GM12878 (cell line): ENCODE measurements around the gene SENP7. TPM values are rescaled to one million over a fixed set of nuclear protein-coding genes. Genes with fewer than 3 reads are reported as not detected.

Source experiments
- ATAC-seq: fragments of 200-7000 bp; cut with Tn5 transposase; 3 replicates; pipeline ENCODE4 v1.9.1; 2020; ENCODE audit warnings: mild to moderate bottlenecking, moderate library complexity
- BruUV-seq: library from RNA; stranded (reverse); fragments of 400-500 nt; replicated peaks from 2 replicates; lab custom pipeline; 2021; lab: Mats Ljungman, UMichigan
- CTCF ChIA-PET: fragments of 300-600 bp; sonication (Branson Sonifier 250); formaldehyde crosslinking; extraction: SDS; loops from one replicate; lab custom pipeline; 2021; ENCODE audit warnings: inconsistent platforms; lab: Yijun Ruan, JAX
- POLR2A ChIA-PET: fragments of 350-600 bp; formaldehyde crosslinking; extraction: SDS; loops from one replicate; lab custom pipeline; 2021; ENCODE audit warnings: inconsistent platforms; lab: Charles Lee
- RAD21 ChIA-PET: fragments of 300-600 bp; sonication (Branson Sonifier 250); formaldehyde crosslinking; loops from one replicate; lab custom pipeline; 2023; ENCODE audit warnings: antibody characterized with exemption; ENCODE audit not compliant: unreplicated experiment; lab: Charles Lee
- SMC1A ChIA-PET: fragments of 300-600 bp; sonication (Branson Sonifier 250); formaldehyde crosslinking; loops from one replicate; lab custom pipeline; 2023; ENCODE audit not compliant: unreplicated experiment, uncharacterized antibody; lab: Charles Lee
- DNase-seq: peaks from one replicate; pipeline ENCODE4 v3.0.0-alpha.2; 2011; ENCODE audit warnings: low read depth, low spot score
- FAIRE-seq: peaks from 3 replicates; lab custom pipeline; 2011; peaks lifted over from hg19 to GRCh38; lab: Jason Lieb, UNC
- H2AFZ ChIP-seq: 2 replicates; pipeline ENCODE4 v1.6.0; 2011; ENCODE audit warnings: low read depth, low read length, control low read depth; ENCODE audit not compliant: control insufficient read depth
- H3K27ac ChIP-seq: 2 replicates; pipeline ENCODE4 v1.5.1; 2011; ENCODE audit warnings: control low read depth; ENCODE audit not compliant: control insufficient read depth, insufficient read depth
- H3K27me3 ChIP-seq, 2 experiments: replicated peaks in 1 of 2; 2 replicates each; pipeline versions ENCODE4 v1.6.0 to v1.6.1; 2011; ENCODE audit warnings: low read length in 1 of 2; ENCODE audit not compliant: control insufficient read depth in 2 of 2, insufficient read depth in 2 of 2
- H3K36me3 ChIP-seq, 2 experiments: 2 replicates each; pipeline ENCODE4 v1.5.1; 2011; ENCODE audit warnings: low read length in 1 of 2; ENCODE audit not compliant: control insufficient read depth in 2 of 2, insufficient read depth in 2 of 2
- H3K4me1 ChIP-seq: 2 replicates; pipeline ENCODE4 v1.6.1; 2011; ENCODE audit warnings: mild to moderate bottlenecking, low read length, moderate library complexity, mixed read lengths; ENCODE audit not compliant: control insufficient read depth, insufficient read depth
- H3K4me2 ChIP-seq: 2 replicates; pipeline ENCODE4 v1.6.0; 2011; ENCODE audit warnings: control low read depth; ENCODE audit not compliant: control insufficient read depth, insufficient read depth
- H3K4me3 ChIP-seq: fragments of 200-600 bp; sonication (generic); 2 replicates; pipeline ENCODE4 v1.5.1; 2016
- H3K79me2 ChIP-seq: 2 replicates; pipeline ENCODE4 v1.6.0; 2011; ENCODE audit warnings: low read length; ENCODE audit not compliant: control insufficient read depth, insufficient read depth
- H3K9ac ChIP-seq: 2 replicates; pipeline ENCODE4 v1.8.0; 2011; ENCODE audit warnings: low read length, control low read depth, mixed read lengths; ENCODE audit not compliant: control insufficient read depth, insufficient read depth
- H3K9me3 ChIP-seq: replicated peaks from 3 replicates; pipeline ENCODE4 v1.5.1; 2011; ENCODE audit warnings: mild to moderate bottlenecking, low read length; ENCODE audit not compliant: control insufficient read depth, insufficient read depth
- H4K20me1 ChIP-seq: 2 replicates; pipeline ENCODE4 v1.6.0; 2011; ENCODE audit not compliant: control insufficient read depth, insufficient read depth
- CTCF ChIP-seq, 3 experiments: IDR thresholded peaks in 2 of 3; conservative IDR thresholded peaks in 1 of 3; 2 replicates each; pipeline ENCODE4 v1.5.1; 2011; ENCODE audit warnings: low read depth in 3 of 3, low read length in 3 of 3, mild to moderate bottlenecking in 3 of 3, control low read depth in 2 of 3, moderate library complexity in 2 of 3, inconsistent platforms in 1 of 3, mixed read lengths in 1 of 3; ENCODE audit not compliant: control insufficient read depth in 2 of 3, insufficient read depth in 1 of 3; ENCODE audit errors: extremely low read depth in 1 of 3
- ELK1 ChIP-seq: IDR thresholded peaks from 2 replicates; pipeline ENCODE4 v1.6.1; 2012; ENCODE audit warnings: low read depth, low read length, improper control_type of control experiment
- EZH2 ChIP-seq: IDR thresholded peaks from 2 replicates; pipeline ENCODE4 v1.6.1; 2012; ENCODE audit warnings: low read depth, mild to moderate bottlenecking, control low read depth, inconsistent platforms, low read length, borderline replicate concordance; ENCODE audit not compliant: control insufficient read depth
- FOXK2 ChIP-seq: fragments of 450-650 bp; IDR thresholded peaks from 2 replicates; pipeline ENCODE4 v1.6.1; 2017; ENCODE audit warnings: mild to moderate bottlenecking, moderate library complexity
- PAX5 ChIP-seq: IDR thresholded peaks from 2 replicates; pipeline ENCODE4 v1.6.1; 2011; ENCODE audit warnings: low read depth, low read length, borderline replicate concordance
- RB1 ChIP-seq: fragments of 450-650 bp; formaldehyde crosslinking; IDR thresholded peaks from 2 replicates; pipeline ENCODE4 v1.6.1; 2017; ENCODE audit warnings: mild to moderate bottlenecking, borderline replicate concordance
- WGBS: methylation state at CpG from one replicate; pipeline ENCODE4 v1.1.6; 2016; ENCODE audit warnings: low lambda C conversion rate; ENCODE audit not compliant: insufficient replicate concordance, insufficient coverage; ENCODE audit errors: missing lambda C conversion rate; 5-methylcytosine and 5-hydroxymethylcytosine counted together
- in situ Hi-C: fragments of 300-500 bp; cut with MboI; formaldehyde crosslinking; loops from 9 replicates; pipeline ENCODE4 v1.14.3; 2018; ENCODE audit warnings: mixed read lengths
- intact Hi-C: fragments of 100-400 bp; cut with micrococcal nuclease; formaldehyde crosslinking; loops from one replicate; pipeline ENCODE4 v1.14.2; 2022; ENCODE audit not compliant: unreplicated experiment
- polyA plus RNA-seq, 11 experiments: library from polyadenylated mRNA; depleted of rRNA in 4 of 11; unstranded in 6 of 11; stranded (reverse) in 5 of 11; fragments of >200 nt; fragmentation: Nextera tagmentation in 4 of 11; fragmentation: Illumina TruSeq in 1 of 11; extraction: Ambion mirVana in 4 of 11; extraction: Trizol in 1 of 11; gene quantifications; 1 replicate in 1 of 11; 2 replicates in 10 of 11; pipeline versions ENCODE4 v1.2.1 to v1.2.3, GENCODE V29; 2011 to 2016; ENCODE audit warnings: inconsistent platforms in 2 of 11, missing spikeins in 2 of 11, low read depth in 1 of 11
- total RNA-seq, 4 experiments: library from RNA; depleted of rRNA in 3 of 4; stranded (reverse); fragments of >200 nt in 3 of 4; fragmentation: Illumina TruSeq in 1 of 4; extraction: Trizol in 1 of 4; gene quantifications; 2 replicates each; pipeline versions ENCODE4 v1.2.1 to v1.2.3, GENCODE V29; 2013 to 2021
- TF ChIP-seq, protein P1 (sequence below): IDR thresholded peaks from 2 replicates; pipeline ENCODE4 v1.6.1; 2011; ENCODE audit warnings: borderline replicate concordance, low read depth, mild to moderate bottlenecking, moderate library complexity, mixed read lengths, low read length; ENCODE audit not compliant: insufficient read depth; ENCODE audit errors: extremely low read length

SENP7 gene
- total and polyA plus RNA-seq, 10 of the 15 experiments (the other 5 are each of a cell fraction or from before 2014, with no cell fraction given), result 2.6 to 14.7 (median 8.3) TPM

DNA sequence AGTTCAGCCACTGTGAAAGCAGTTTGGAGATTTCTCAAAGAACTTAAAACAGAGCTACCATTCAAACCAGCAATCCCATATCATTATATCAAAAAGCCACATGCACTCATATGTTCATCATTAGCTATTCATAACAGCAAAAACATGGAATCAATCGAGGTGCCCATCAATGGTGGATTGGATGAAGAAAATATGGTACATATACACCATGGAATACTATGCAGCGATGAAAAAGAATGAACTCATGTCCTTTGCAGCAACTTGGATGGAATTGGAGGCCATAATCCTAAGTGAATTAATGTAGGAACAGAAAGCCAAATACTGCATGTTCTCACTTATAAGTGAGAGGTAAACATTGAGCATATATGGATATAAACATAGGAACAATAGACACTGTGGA lies 224.7 kb downstream of the SENP7 start:
- Histone ChIP-seq H3K79me2 (no peaks in the 10 kb centered on the region), H3K4me2 (no peak overlapping the region), H2AFZ (no peak overlapping the region), H3K27ac (no peak overlapping the region), H3K4me1 (no peaks in the 10 kb centered on the region), H3K9me3 (no peaks in the 10 kb centered on the region), H4K20me1 (no peaks in the 10 kb centered on the region), H3K36me3 (no peaks in the 10 kb centered on the region), H3K9ac (no peak overlapping the region), H3K27me3 (no peaks in the 10 kb centered on the region), H3K4me3 (no peak overlapping the region)
- ChIA-PET CTCF (interaction anchor here (0.6 kb wide), 1 partner anchor 24 kb away, joined by 3 read pairs; no protein-coding TSS in a partner anchor), POLR2A (no interaction called here), RAD21 (no interaction called here), SMC1A (no interaction called here)
- intact Hi-C loops (no loop called here), in situ Hi-C loops (no loop called here)
- TF ChIP-seq FOXK2 (no peak), EZH2 (no peak), CTCF (IDR thresholded peaks at IDR 0.05 in 2 of 3, conservative IDR thresholded peaks at IDR 0.05 in 1 of 3; ENCODE audit: control insufficient read depth in 2 of 3, extremely low read depth in 1 of 3, insufficient read depth in 1 of 3, low read depth in 3 of 3, low read length in 3 of 3) (no peak), ELK1 (no peak), RB1 (no peak), PAX5 (no peak)
- TF ChIP-seq, protein P1, sequence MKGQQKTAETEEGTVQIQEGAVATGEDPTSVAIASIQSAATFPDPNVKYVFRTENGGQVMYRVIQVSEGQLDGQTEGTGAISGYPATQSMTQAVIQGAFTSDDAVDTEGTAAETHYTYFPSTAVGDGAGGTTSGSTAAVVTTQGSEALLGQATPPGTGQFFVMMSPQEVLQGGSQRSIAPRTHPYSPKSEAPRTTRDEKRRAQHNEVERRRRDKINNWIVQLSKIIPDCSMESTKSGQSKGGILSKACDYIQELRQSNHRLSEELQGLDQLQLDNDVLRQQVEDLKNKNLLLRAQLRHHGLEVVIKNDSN, result no peak
- DNase-seq (no peak), FAIRE-seq (no peak), ATAC-seq (no peak)
- WGBS, result 44% methylated on average over 2 of the region's 2 CpGs
- no TSS peak for BruUV-seq
